ENCODE measurements around the gene C10orf143.
A peak's percentile ranks its signal among the peaks of the same experiment; 100 is the strongest.
"Not testable (repeated sequence)": the region's sequence is repeated elsewhere in the genome, so short reads cannot be mapped to it uniquely, and the experiment has no call there.

Gene C10orf143

GRCh38 chr10:130128062-130128781 is 17.6 kb upstream of the C10orf143 start:
- Mint-ChIP-seq H3K27me3 (peaks cover 51% of the 10 kb centered on the region), H3K9me3 (no peaks in the 10 kb centered on the region), H3K4me3 (no peak overlapping the region), H3K36me3 (ENCODE audit: low read depth) (no peaks in the 10 kb centered on the region), H3K27ac (no peak overlapping the region), H3K4me1 (ENCODE audit: low read depth) (peaks cover 7% of the 10 kb centered on the region)

GRCh38 chr10:130127364-130128061 is 16.9 kb upstream of the C10orf143 start:
- no peaks in the 10 kb centered on the region for H3K36me3 Mint-ChIP-seq (ENCODE audit: low read depth)
- H3K27ac Mint-ChIP-seq, result no peak overlapping the region
- H3K4me3 Mint-ChIP-seq, result no peak overlapping the region
- H3K9me3 Mint-ChIP-seq, result no peaks in the 10 kb centered on the region
- peaks cover 51% of the 10 kb centered on the region for H3K27me3 Mint-ChIP-seq
- peaks cover 7% of the 10 kb centered on the region for H3K4me1 Mint-ChIP-seq (ENCODE audit: low read depth)

- no peak overlapping the region for H3K27ac Mint-ChIP-seq
- H3K36me3 Mint-ChIP-seq (ENCODE audit: low read depth), result no peaks in the 10 kb centered on the region
- peaks cover 4% of the 10 kb centered on the region for H3K9me3 Mint-ChIP-seq
- H3K27me3 Mint-ChIP-seq, result peaks cover 8% of the 10 kb centered on the region
- no peaks in the 10 kb centered on the region for H3K4me1 Mint-ChIP-seq (ENCODE audit: low read depth)
- H3K4me3 Mint-ChIP-seq, result no peak overlapping the region
These were observed 11.0 kb upstream of the C10orf143 start for GRCh38 chr10:130121486-130122079.

GRCh38 chr10:130117535-130117934 is 6.9 kb upstream of the C10orf143 start:
- not testable (repeated sequence) for H3K4me1 Mint-ChIP-seq (ENCODE audit: low read depth); H3K27ac Mint-ChIP-seq; H3K4me3 Mint-ChIP-seq; H3K27me3 Mint-ChIP-seq; H3K9me3 Mint-ChIP-seq
- peaks cover 11% of the 10 kb centered on the region for H3K36me3 Mint-ChIP-seq (ENCODE audit: low read depth)

GRCh38 chr10:130116942-130117341 is 6.3 kb upstream of the C10orf143 start:
- not testable (repeated sequence) for H3K4me3 Mint-ChIP-seq, H3K9me3 Mint-ChIP-seq, H3K27ac Mint-ChIP-seq, H3K27me3 Mint-ChIP-seq
- peaks cover 11% of the 10 kb centered on the region for H3K36me3 Mint-ChIP-seq (ENCODE audit: low read depth)
- peaks cover 11% of the 10 kb centered on the region for H3K4me1 Mint-ChIP-seq (ENCODE audit: low read depth)

- Mint-ChIP-seq H3K27ac (no peak overlapping the region), H3K4me3 (no peak overlapping the region), H3K9me3 (peaks cover 5% of the 10 kb centered on the region), H3K4me1 (ENCODE audit: low read depth) (peaks cover 40% of the 10 kb centered on the region), H3K36me3 (ENCODE audit: low read depth) (peaks cover 16% of the 10 kb centered on the region), H3K27me3 (no peaks in the 10 kb centered on the region)
These were observed 2.2 kb upstream of the C10orf143 start for GRCh38 chr10:130112821-130113220.

- peak overlapping the region; percentile 99 for H3K27ac Mint-ChIP-seq
- H3K36me3 Mint-ChIP-seq (ENCODE audit: low read depth), result peaks cover 22% of the 10 kb centered on the region
- peaks cover 4% of the 10 kb centered on the region for H3K9me3 Mint-ChIP-seq
- peaks cover 50% of the 10 kb centered on the region for H3K4me1 Mint-ChIP-seq (ENCODE audit: low read depth)
- H3K4me3 Mint-ChIP-seq, result peak overlapping the region; percentile 99
- H3K27me3 Mint-ChIP-seq, result no peaks in the 10 kb centered on the region
These were observed 1.2 kb upstream of the C10orf143 start for GRCh38 chr10:130111852-130112180.

GRCh38 chr10:130111113-130111851 is 652 bp upstream of the C10orf143 start:
- peaks cover 20% of the 10 kb centered on the region for H3K36me3 Mint-ChIP-seq (ENCODE audit: low read depth)
- peak overlapping the region; percentile 99 for H3K27ac Mint-ChIP-seq
- H3K9me3 Mint-ChIP-seq, result peaks cover 2% of the 10 kb centered on the region
- no peaks in the 10 kb centered on the region for H3K27me3 Mint-ChIP-seq
- peak overlapping the region; percentile 99 for H3K4me3 Mint-ChIP-seq
- peaks cover 55% of the 10 kb centered on the region for H3K4me1 Mint-ChIP-seq (ENCODE audit: low read depth)

- Mint-ChIP-seq H3K27me3 (no peaks in the 10 kb centered on the region), H3K27ac (peak overlapping the region; percentile 99), H3K4me1 (ENCODE audit: low read depth) (peaks cover 60% of the 10 kb centered on the region), H3K4me3 (peak overlapping the region; percentile 99), H3K9me3 (no peaks in the 10 kb centered on the region), H3K36me3 (ENCODE audit: low read depth) (peaks cover 20% of the 10 kb centered on the region)
These were observed 809 bp downstream of the C10orf143 start for GRCh38 chr10:130109796-130110245.

- peak overlapping the region; percentile 99 for H3K4me3 Mint-ChIP-seq
- H3K4me1 Mint-ChIP-seq (ENCODE audit: low read depth), result peaks cover 60% of the 10 kb centered on the region
- no peaks in the 10 kb centered on the region for H3K27me3 Mint-ChIP-seq
- peak overlapping the region; percentile 99 for H3K27ac Mint-ChIP-seq
- no peaks in the 10 kb centered on the region for H3K9me3 Mint-ChIP-seq
- H3K36me3 Mint-ChIP-seq (ENCODE audit: low read depth), result peaks cover 19% of the 10 kb centered on the region
These were observed 1.6 kb downstream of the C10orf143 start for GRCh38 chr10:130108934-130109604.

GRCh38 chr10:130108146-130108545 is 2.5 kb downstream of the C10orf143 start:
- H3K4me3 Mint-ChIP-seq, result peak overlapping the region; percentile 99
- H3K36me3 Mint-ChIP-seq (ENCODE audit: low read depth), result peaks cover 23% of the 10 kb centered on the region
- peak overlapping the region; percentile 88 for H3K27ac Mint-ChIP-seq
- not testable (repeated sequence) for H3K9me3 Mint-ChIP-seq, H3K27me3 Mint-ChIP-seq
- peaks cover 58% of the 10 kb centered on the region for H3K4me1 Mint-ChIP-seq (ENCODE audit: low read depth)

- H3K27me3 Mint-ChIP-seq, result no peaks in the 10 kb centered on the region
- no peak overlapping the region for H3K27ac Mint-ChIP-seq
- H3K36me3 Mint-ChIP-seq (ENCODE audit: low read depth), result peaks cover 23% of the 10 kb centered on the region
- no peak overlapping the region for H3K4me3 Mint-ChIP-seq
- H3K4me1 Mint-ChIP-seq (ENCODE audit: low read depth), result peaks cover 43% of the 10 kb centered on the region
- H3K9me3 Mint-ChIP-seq, result no peaks in the 10 kb centered on the region
These were observed 4.9 kb downstream of the C10orf143 start for GRCh38 chr10:130105724-130106123.

- H3K27ac Mint-ChIP-seq, result no peak overlapping the region
- H3K4me1 Mint-ChIP-seq (ENCODE audit: low read depth), result no peaks in the 10 kb centered on the region
- H3K4me3 Mint-ChIP-seq, result no peak overlapping the region
- peaks cover 32% of the 10 kb centered on the region for H3K36me3 Mint-ChIP-seq (ENCODE audit: low read depth)
- H3K9me3 Mint-ChIP-seq, result no peaks in the 10 kb centered on the region
- no peaks in the 10 kb centered on the region for H3K27me3 Mint-ChIP-seq
These were observed 11.3 kb downstream of the C10orf143 start for GRCh38 chr10:130099344-130099743.

GRCh38 chr10:130090565-130090964 is 20.1 kb downstream of the C10orf143 start:
- H3K27ac Mint-ChIP-seq, H3K27me3 Mint-ChIP-seq, H3K4me3 Mint-ChIP-seq: not testable (repeated sequence)
- H3K9me3 Mint-ChIP-seq, result peaks cover 17% of the 10 kb centered on the region
- H3K4me1 Mint-ChIP-seq (ENCODE audit: low read depth), result peaks cover 15% of the 10 kb centered on the region
- peaks cover 54% of the 10 kb centered on the region for H3K36me3 Mint-ChIP-seq (ENCODE audit: low read depth)
